Neural cell (in vitro differentiated cells): Measurements from ENCODE around the gene DLG2. TPM values are rescaled to one million over a fixed set of nuclear protein-coding genes. Genes with fewer than 3 reads are reported as not detected.

ENCODE experiments used
- H2AFZ ChIP-seq: fragments of 200-600, 300-800 bp; sonication (generic), shearing (Covaris generic); 2 replicates; pipeline ENCODE4 v1.6.0; 2014; ENCODE audit warnings: low read depth, mild to moderate bottlenecking, antibody characterized with exemption, low read length, moderate library complexity
- H3F3A ChIP-seq: fragments of 200-600 bp; shearing (Covaris generic); 2 replicates; pipeline ENCODE4 v1.6.1; 2016; ENCODE audit warnings: mild to moderate bottlenecking, moderate library complexity, mixed read lengths, antibody characterized with exemption, low read length; ENCODE audit not compliant: insufficient read depth, poor library complexity, severe bottlenecking
- H3K27ac ChIP-seq: fragments of 200-600, 300-800 bp; sonication (generic), shearing (Covaris generic); 2 replicates; pipeline ENCODE4 v1.5.1; 2014; ENCODE audit warnings: mild to moderate bottlenecking, low read length, moderate library complexity
- H3K27me3 ChIP-seq: fragments of 300-800, 200-600 bp; sonication (generic), shearing (Covaris generic); 2 replicates; pipeline ENCODE4 v1.6.0; 2014; ENCODE audit warnings: mild to moderate bottlenecking, low read depth, low read length, moderate library complexity; ENCODE audit not compliant: insufficient read depth
- H3K36me3 ChIP-seq: fragments of 300-800, 200-600 bp; sonication (generic), shearing (Covaris generic); 2 replicates; pipeline ENCODE4 v1.5.1; 2014; ENCODE audit warnings: mild to moderate bottlenecking, antibody characterized with exemption, low read length, moderate library complexity; ENCODE audit not compliant: insufficient read depth
- H3K4me2 ChIP-seq: fragments of 300-800, 200-600 bp; sonication (generic), shearing (Covaris generic); 2 replicates; pipeline ENCODE4 v1.6.0; 2014; ENCODE audit warnings: mild to moderate bottlenecking, low read length
- H3K4me3 ChIP-seq: fragments of 300-800, 200-600 bp; sonication (generic), shearing (Covaris generic); 2 replicates; pipeline ENCODE4 v1.5.1; 2014; ENCODE audit warnings: mild to moderate bottlenecking, low read length, moderate library complexity
- H3K79me2 ChIP-seq: fragments of 200-600 bp; shearing (Covaris generic); replicated peaks from 2 replicates; pipeline ENCODE4 v1.6.0; 2014; ENCODE audit warnings: mild to moderate bottlenecking, low read length, moderate library complexity; ENCODE audit not compliant: insufficient read depth
- H3K9ac ChIP-seq: fragments of 300-800, 200-600 bp; sonication (generic), shearing (Covaris generic); 2 replicates; pipeline ENCODE4 v1.6.1; 2016; ENCODE audit warnings: mild to moderate bottlenecking, low read length, mixed read lengths
- H3K9me2 ChIP-seq: fragments of 200-600 bp; shearing (Covaris generic); 2 replicates; pipeline ENCODE4 v1.6.1; 2016; ENCODE audit warnings: mild to moderate bottlenecking, low read length, mixed read lengths; ENCODE audit not compliant: insufficient read depth
- H3K9me3 ChIP-seq: fragments of 200-600, 300-800 bp; sonication (generic), shearing (Covaris generic); 2 replicates; pipeline ENCODE4 v1.6.1; 2016; ENCODE audit warnings: mild to moderate bottlenecking, mixed run types, low read length, moderate library complexity, mixed read lengths
- H4K20me1 ChIP-seq: fragments of 200-600 bp; shearing (Covaris generic); 2 replicates; pipeline ENCODE4 v1.6.1; 2016; ENCODE audit warnings: mild to moderate bottlenecking, mixed run types; ENCODE audit not compliant: insufficient read depth
- CTCF ChIP-seq: fragments of 450-650 bp; IDR thresholded peaks from 2 replicates; pipeline ENCODE4 v1.5.1; 2014; ENCODE audit warnings: antibody characterized with exemption, mild to moderate bottlenecking, moderate library complexity; ENCODE audit not compliant: poor library complexity, severe bottlenecking
- EP300 ChIP-seq: fragments of 450-650 bp; conservative IDR thresholded peaks from 2 replicates; pipeline ENCODE4 v1.6.1; 2014; ENCODE audit warnings: antibody characterized with exemption, mild to moderate bottlenecking, moderate library complexity; ENCODE audit not compliant: poor library complexity, severe bottlenecking
- EZH2 ChIP-seq: fragments of 200-600, 300-800 bp; shearing (Covaris generic), sonication (generic); IDR thresholded peaks from 2 replicates; pipeline ENCODE4 v1.6.1; 2014; ENCODE audit warnings: antibody characterized with exemption, low read length, borderline replicate concordance, mild to moderate bottlenecking; ENCODE audit not compliant: insufficient read depth, poor library complexity, severe bottlenecking
- MXI1 ChIP-seq: fragments of 450-650 bp; conservative IDR thresholded peaks from 2 replicates; pipeline ENCODE4 v1.6.1; 2014; ENCODE audit warnings: antibody characterized with exemption, mild to moderate bottlenecking; ENCODE audit not compliant: poor library complexity, severe bottlenecking
- POLR2AphosphoS5 ChIP-seq: IDR thresholded peaks from 2 replicates; pipeline ENCODE4 v1.6.1; 2012
- RAD21 ChIP-seq: fragments of 450-650 bp; conservative IDR thresholded peaks from 2 replicates; pipeline ENCODE4 v1.6.1; 2014; ENCODE audit warnings: antibody characterized with exemption, mild to moderate bottlenecking, moderate library complexity
- REST ChIP-seq: IDR thresholded peaks from 2 replicates; pipeline ENCODE4 v1.6.1; 2012; ENCODE audit warnings: borderline replicate concordance
- SMC3 ChIP-seq: fragments of 450-650 bp; conservative IDR thresholded peaks from 2 replicates; pipeline ENCODE4 v1.6.1; 2014; ENCODE audit warnings: antibody characterized with exemption, mild to moderate bottlenecking, moderate library complexity; ENCODE audit not compliant: poor library complexity
- TAF1 ChIP-seq: IDR thresholded peaks from 2 replicates; pipeline ENCODE4 v1.6.1; 2012; ENCODE audit warnings: low read depth
- polyA plus RNA-seq: library from polyadenylated mRNA; depleted of rRNA; stranded (reverse); fragments of >200 nt; gene quantifications from 2 replicates; pipeline ENCODE4 v1.2.3, GENCODE V29; 2014

The DLG2 gene
- polyA plus RNA-seq, 1 donor from 2014 or later, result 179 TPM

- Histone ChIP-seq H3K27ac (no peak overlapping the region), H3K36me3 (no peaks in the 10 kb centered on the region)
Measured at GRCh38 chr11:84800755-84801346, 826.3 kb downstream of the DLG2 start.

GRCh38 chr11:84799112-84799511 is 828.0 kb downstream of the DLG2 start:
- Histone ChIP-seq H2AFZ (no peak overlapping the region), H3F3A (no peaks in the 10 kb centered on the region), H3K27me3 (no peaks in the 10 kb centered on the region), H3K4me2 (no peak overlapping the region), H3K9ac (no peak overlapping the region), H3K9me3 (no peaks in the 10 kb centered on the region), H3K36me3 (no peaks in the 10 kb centered on the region), H3K27ac (no peak overlapping the region), H3K9me2 (no peaks in the 10 kb centered on the region), H3K79me2 (no peaks in the 10 kb centered on the region), H3K4me3 (no peak overlapping the region), H4K20me1 (no peaks in the 10 kb centered on the region)
- TF ChIP-seq EP300, result no peak
- TF ChIP-seq MXI1, result no peak
- no peak for TF ChIP-seq POLR2AphosphoS5
- no peak for TF ChIP-seq RAD21
- no peak for TF ChIP-seq REST
- no peak for TF ChIP-seq CTCF

More at GRCh38 chr11:84800755-84801346, 826.3 kb downstream of the DLG2 start:
- Histone ChIP-seq H3F3A (no peaks in the 10 kb centered on the region), H3K9me2 (no peaks in the 10 kb centered on the region), H3K9me3 (peaks cover 4% of the 10 kb centered on the region), H3K4me3 (no peak overlapping the region), H2AFZ (no peak overlapping the region), H3K27me3 (no peaks in the 10 kb centered on the region), H4K20me1 (no peaks in the 10 kb centered on the region), H3K9ac (no peak overlapping the region), H3K79me2 (no peaks in the 10 kb centered on the region), H3K4me2 (no peak overlapping the region)
- TF ChIP-seq POLR2AphosphoS5 (no peak), RAD21 (peak; percentile 80), CTCF (peak; percentile 71), SMC3 (peak; percentile 83), REST (no peak), EP300 (no peak), TAF1 (no peak), MXI1 (no peak), EZH2 (no peak)
